GM12878 (cell line): ENCODE measurements around the gene PDLIM3. TPM values are rescaled to one million over a fixed set of nuclear protein-coding genes. Genes with fewer than 3 reads are reported as not detected.

Experiments used
- BCL11A ChIP-seq: IDR thresholded peaks from 2 replicates; pipeline ENCODE4 v1.6.1; 2011; ENCODE audit warnings: low read depth, low read length
- CBX5 ChIP-seq: sonication (generic); IDR thresholded peaks from 2 replicates; pipeline ENCODE4 v1.6.1; 2016; ENCODE audit warnings: low read depth, moderate library complexity, mild to moderate bottlenecking, inconsistent platforms
- CREM ChIP-seq: IDR thresholded peaks from 2 replicates; pipeline ENCODE4 v1.6.1; 2014; ENCODE audit warnings: antibody characterized with exemption, low read depth
- KAT2A ChIP-seq: conservative IDR thresholded peaks from 2 replicates; pipeline ENCODE4 v1.6.1; 2011; ENCODE audit warnings: low read depth, low read length; ENCODE audit not compliant: control insufficient read depth
- NFIC ChIP-seq: IDR thresholded peaks from 2 replicates; pipeline ENCODE4 v1.6.1; 2012; ENCODE audit warnings: low read depth, mild to moderate bottlenecking, inconsistent platforms, low read length, moderate library complexity
- PKNOX1 ChIP-seq: fragments of 450-650 bp; IDR thresholded peaks from 2 replicates; pipeline ENCODE4 v1.6.1; 2016; ENCODE audit warnings: mild to moderate bottlenecking
- REST ChIP-seq: IDR thresholded peaks from 2 replicates; pipeline ENCODE4 v1.6.1; 2012; ENCODE audit warnings: mild to moderate bottlenecking, low read depth, low read length
- RUNX3 ChIP-seq: IDR thresholded peaks from 2 replicates; pipeline ENCODE4 v1.6.1; 2012; ENCODE audit warnings: low read length, inconsistent platforms
- TBL1XR1 ChIP-seq: IDR thresholded peaks from 2 replicates; pipeline ENCODE4 v1.6.1; 2012; ENCODE audit warnings: low read depth, low read length, improper control_type of control experiment
- TCF12 ChIP-seq: IDR thresholded peaks from 2 replicates; pipeline ENCODE4 v1.6.1; 2011; ENCODE audit warnings: low read depth, mild to moderate bottlenecking, low read length
- YBX1 ChIP-seq: fragments of 450-650 bp; IDR thresholded peaks from 2 replicates; pipeline ENCODE4 v1.6.1; 2016; ENCODE audit warnings: antibody characterized with exemption
- ZNF207 ChIP-seq: fragments of 450-650 bp; IDR thresholded peaks from 2 replicates; pipeline ENCODE4 v1.6.1; 2014; ENCODE audit warnings: antibody characterized with exemption, mild to moderate bottlenecking, borderline replicate concordance
- ZSCAN29 ChIP-seq: fragments of 450-650 bp; IDR thresholded peaks from 2 replicates; pipeline ENCODE4 v1.6.1; 2017; ENCODE audit warnings: mild to moderate bottlenecking, moderate library complexity
- polyA plus RNA-seq, 11 experiments: library from polyadenylated mRNA; depleted of rRNA in 4 of 11; unstranded in 6 of 11; stranded (reverse) in 5 of 11; fragments of >200 nt; fragmentation: Nextera tagmentation in 4 of 11; fragmentation: Illumina TruSeq in 1 of 11; extraction: Ambion mirVana in 4 of 11; extraction: Trizol in 1 of 11; gene quantifications; 1 replicate in 1 of 11; 2 replicates in 10 of 11; pipeline versions ENCODE4 v1.2.1 to v1.2.3, GENCODE V29; 2011 to 2016; ENCODE audit warnings: inconsistent platforms in 2 of 11, missing spikeins in 2 of 11, low read depth in 1 of 11
- total RNA-seq, 4 experiments: library from RNA; depleted of rRNA in 3 of 4; stranded (reverse); fragments of >200 nt in 3 of 4; fragmentation: Illumina TruSeq in 1 of 4; extraction: Trizol in 1 of 4; gene quantifications; 2 replicates each; pipeline versions ENCODE4 v1.2.1 to v1.2.3, GENCODE V29; 2013 to 2021
- TF ChIP-seq, protein P1 (sequence below): fragments of 450-650 bp; IDR thresholded peaks from 2 replicates; pipeline ENCODE4 v1.6.1; 2017; ENCODE audit warnings: antibody characterized with exemption, mild to moderate bottlenecking, moderate library complexity
- TF ChIP-seq, protein P2 (sequence below): fragments of 450-650 bp; IDR thresholded peaks from 2 replicates; pipeline ENCODE4 v1.6.1; 2018; ENCODE audit warnings: borderline replicate concordance, mild to moderate bottlenecking; ENCODE audit not compliant: partially characterized antibody
- TF ChIP-seq, protein P3 (sequence below): IDR thresholded peaks from 2 replicates; pipeline ENCODE4 v1.6.1; 2012; ENCODE audit warnings: low read depth, low read length, improper control_type of control experiment
- TF ChIP-seq, protein P4 (sequence below): IDR thresholded peaks from 2 replicates; pipeline ENCODE4 v1.6.1; 2011; ENCODE audit warnings: borderline replicate concordance, low read depth, mild to moderate bottlenecking, moderate library complexity, low read length; ENCODE audit not compliant: insufficient read depth, poor library complexity, severe bottlenecking

The PDLIM3 gene
- total and polyA plus RNA-seq, 10 of the 15 experiments (the other 5 are each of a cell fraction or from before 2014, with no cell fraction given), result 0.04 to 0.43 (median 0.08) TPM; not detected in 7

- no peak for TF ChIP-seq PKNOX1
- TF ChIP-seq, protein P1, sequence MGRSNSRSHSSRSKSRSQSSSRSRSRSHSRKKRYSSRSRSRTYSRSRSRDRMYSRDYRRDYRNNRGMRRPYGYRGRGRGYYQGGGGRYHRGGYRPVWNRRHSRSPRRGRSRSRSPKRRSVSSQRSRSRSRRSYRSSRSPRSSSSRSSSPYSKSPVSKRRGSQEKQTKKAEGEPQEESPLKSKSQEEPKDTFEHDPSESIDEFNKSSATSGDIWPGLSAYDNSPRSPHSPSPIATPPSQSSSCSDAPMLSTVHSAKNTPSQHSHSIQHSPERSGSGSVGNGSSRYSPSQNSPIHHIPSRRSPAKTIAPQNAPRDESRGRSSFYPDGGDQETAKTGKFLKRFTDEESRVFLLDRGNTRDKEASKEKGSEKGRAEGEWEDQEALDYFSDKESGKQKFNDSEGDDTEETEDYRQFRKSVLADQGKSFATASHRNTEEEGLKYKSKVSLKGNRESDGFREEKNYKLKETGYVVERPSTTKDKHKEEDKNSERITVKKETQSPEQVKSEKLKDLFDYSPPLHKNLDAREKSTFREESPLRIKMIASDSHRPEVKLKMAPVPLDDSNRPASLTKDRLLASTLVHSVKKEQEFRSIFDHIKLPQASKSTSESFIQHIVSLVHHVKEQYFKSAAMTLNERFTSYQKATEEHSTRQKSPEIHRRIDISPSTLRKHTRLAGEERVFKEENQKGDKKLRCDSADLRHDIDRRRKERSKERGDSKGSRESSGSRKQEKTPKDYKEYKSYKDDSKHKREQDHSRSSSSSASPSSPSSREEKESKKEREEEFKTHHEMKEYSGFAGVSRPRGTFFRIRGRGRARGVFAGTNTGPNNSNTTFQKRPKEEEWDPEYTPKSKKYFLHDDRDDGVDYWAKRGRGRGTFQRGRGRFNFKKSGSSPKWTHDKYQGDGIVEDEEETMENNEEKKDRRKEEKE, result no peak
- TF ChIP-seq CBX5, result no peak
- no peak for TF ChIP-seq KAT2A
- peak; percentile 88 for TF ChIP-seq RUNX3
- TF ChIP-seq, protein P2, sequence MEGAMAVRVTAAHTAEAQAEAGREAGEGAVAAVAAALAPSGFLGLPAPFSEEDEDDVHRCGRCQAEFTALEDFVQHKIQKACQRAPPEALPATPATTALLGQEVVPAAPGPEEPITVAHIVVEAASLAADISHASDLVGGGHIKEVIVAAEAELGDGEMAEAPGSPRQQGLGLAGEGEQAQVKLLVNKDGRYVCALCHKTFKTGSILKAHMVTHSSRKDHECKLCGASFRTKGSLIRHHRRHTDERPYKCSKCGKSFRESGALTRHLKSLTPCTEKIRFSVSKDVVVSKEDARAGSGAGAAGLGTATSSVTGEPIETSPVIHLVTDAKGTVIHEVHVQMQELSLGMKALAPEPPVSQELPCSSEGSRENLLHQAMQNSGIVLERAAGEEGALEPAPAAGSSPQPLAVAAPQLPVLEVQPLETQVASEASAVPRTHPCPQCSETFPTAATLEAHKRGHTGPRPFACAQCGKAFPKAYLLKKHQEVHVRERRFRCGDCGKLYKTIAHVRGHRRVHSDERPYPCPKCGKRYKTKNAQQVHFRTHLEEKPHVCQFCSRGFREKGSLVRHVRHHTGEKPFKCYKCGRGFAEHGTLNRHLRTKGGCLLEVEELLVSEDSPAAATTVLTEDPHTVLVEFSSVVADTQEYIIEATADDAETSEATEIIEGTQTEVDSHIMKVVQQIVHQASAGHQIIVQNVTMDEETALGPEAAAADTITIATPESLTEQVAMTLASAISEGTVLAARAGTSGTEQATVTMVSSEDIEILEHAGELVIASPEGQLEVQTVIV, result no peak
- no peak for TF ChIP-seq TCF12
- TF ChIP-seq ZNF207, result no peak
- TF ChIP-seq BCL11A, result 0 out of 2 replicates have a peak, but pooled peaks have one; percentile 27
- TF ChIP-seq, protein P3, sequence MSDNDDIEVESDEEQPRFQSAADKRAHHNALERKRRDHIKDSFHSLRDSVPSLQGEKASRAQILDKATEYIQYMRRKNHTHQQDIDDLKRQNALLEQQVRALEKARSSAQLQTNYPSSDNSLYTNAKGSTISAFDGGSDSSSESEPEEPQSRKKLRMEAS, result no peak
- no peak for TF ChIP-seq YBX1
- TF ChIP-seq ZSCAN29, result no peak
- TF ChIP-seq TBL1XR1, result no peak
- peak; percentile 67; the same call in 1 of the 2 replicates for TF ChIP-seq NFIC
- no peak for TF ChIP-seq REST
- TF ChIP-seq, protein P4, sequence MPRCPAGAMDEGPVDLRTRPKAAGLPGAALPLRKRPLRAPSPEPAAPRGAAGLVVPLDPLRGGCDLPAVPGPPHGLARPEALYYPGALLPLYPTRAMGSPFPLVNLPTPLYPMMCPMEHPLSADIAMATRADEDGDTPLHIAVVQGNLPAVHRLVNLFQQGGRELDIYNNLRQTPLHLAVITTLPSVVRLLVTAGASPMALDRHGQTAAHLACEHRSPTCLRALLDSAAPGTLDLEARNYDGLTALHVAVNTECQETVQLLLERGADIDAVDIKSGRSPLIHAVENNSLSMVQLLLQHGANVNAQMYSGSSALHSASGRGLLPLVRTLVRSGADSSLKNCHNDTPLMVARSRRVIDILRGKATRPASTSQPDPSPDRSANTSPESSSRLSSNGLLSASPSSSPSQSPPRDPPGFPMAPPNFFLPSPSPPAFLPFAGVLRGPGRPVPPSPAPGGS, result peak; percentile 16
- peak; percentile 53; the same call in 1 of the 2 replicates for TF ChIP-seq CREM
Observed at GRCh38 chr4:185566425-185566824, 31.1 kb upstream of the PDLIM3 start (continued).
